ENCODE results near the gene CHSY1. TPM values are rescaled to one million over a fixed set of nuclear protein-coding genes. Genes with fewer than 3 reads are reported as not detected.

The CHSY1 gene
- total RNA-seq, 1 donor from 2014 or later: 27.6 TPM

DNA sequence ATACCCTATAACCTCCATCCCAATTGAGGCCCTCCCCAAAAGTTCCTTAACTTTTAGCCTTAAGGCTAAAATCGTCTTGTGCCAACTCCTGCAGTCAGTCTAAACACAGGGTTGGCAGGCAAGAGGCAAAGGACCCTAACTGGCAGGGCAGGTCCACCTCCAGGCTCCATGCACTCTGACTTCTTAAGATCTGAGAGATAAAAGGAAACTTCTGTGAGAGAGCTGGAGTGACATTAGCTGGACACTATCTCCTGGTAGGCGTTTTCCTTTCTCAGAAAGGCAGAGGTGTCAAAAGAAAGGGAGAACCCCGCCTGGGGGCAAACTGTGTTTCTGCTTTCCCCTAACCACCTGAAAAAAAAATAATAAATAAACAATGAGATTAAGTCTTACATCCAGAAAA, 3.6 kb downstream of the CHSY1 start:
- Mint-ChIP-seq H3K27ac (ENCODE audit: unreplicated experiment) (no peak overlapping the region), H3K4me1 (ENCODE audit: unreplicated experiment) (peaks cover 17% of the 10 kb centered on the region), H3K9me3 (ENCODE audit: unreplicated experiment) (no peaks in the 10 kb centered on the region), H3K27me3 (ENCODE audit: unreplicated experiment) (peaks cover 19% of the 10 kb centered on the region), H3K4me3 (ENCODE audit: unreplicated experiment) (no peak overlapping the region), H3K36me3 (ENCODE audit: low read depth, unreplicated experiment) (no peaks in the 10 kb centered on the region)
- no peak for TF ChIP-seq CTCF (IDR thresholded peaks at IDR 0.05; ENCODE audit: unreplicated experiment)
- DNase-seq (ENCODE audit: low spot score): no peak

GRCh38 chr15:101246824-101247745, 4.8 kb downstream of the CHSY1 start:
- Mint-ChIP-seq H3K36me3 (ENCODE audit: low read depth, unreplicated experiment) (no peaks in the 10 kb centered on the region), H3K27me3 (ENCODE audit: unreplicated experiment) (peaks cover 12% of the 10 kb centered on the region), H3K9me3 (ENCODE audit: unreplicated experiment) (no peaks in the 10 kb centered on the region), H3K4me3 (ENCODE audit: unreplicated experiment) (no peak overlapping the region), H3K27ac (ENCODE audit: unreplicated experiment) (no peak overlapping the region), H3K4me1 (ENCODE audit: unreplicated experiment) (peaks cover 19% of the 10 kb centered on the region)
- no peak for DNase-seq (ENCODE audit: low spot score)
- TF ChIP-seq CTCF (IDR thresholded peaks at IDR 0.05; ENCODE audit: unreplicated experiment): no peak

DNA sequence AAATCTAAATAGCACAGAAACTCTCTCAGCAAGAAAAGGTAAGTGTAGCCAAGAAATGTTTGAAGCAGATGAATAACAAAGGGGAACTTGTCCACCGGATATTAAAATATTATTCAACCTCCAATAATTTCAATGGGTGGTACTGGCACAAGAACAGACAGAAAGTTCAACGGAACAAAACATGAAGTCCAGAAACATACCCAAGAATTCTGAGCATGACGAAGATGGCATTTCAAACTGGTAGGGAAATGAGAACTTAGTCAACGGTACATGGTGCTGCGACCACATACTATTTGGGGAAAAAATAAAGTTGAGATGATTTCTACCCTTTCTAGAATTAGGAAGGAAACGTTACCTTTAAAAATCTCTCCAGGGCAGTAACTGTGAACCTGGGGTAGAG, 5.5 kb downstream of the CHSY1 start:
- Mint-ChIP-seq H3K27ac (ENCODE audit: unreplicated experiment) (no peak overlapping the region), H3K36me3 (ENCODE audit: low read depth, unreplicated experiment) (no peaks in the 10 kb centered on the region), H3K4me1 (ENCODE audit: unreplicated experiment) (peaks cover 19% of the 10 kb centered on the region), H3K27me3 (ENCODE audit: unreplicated experiment) (peaks cover 12% of the 10 kb centered on the region), H3K9me3 (ENCODE audit: unreplicated experiment) (no peaks in the 10 kb centered on the region), H3K4me3 (ENCODE audit: unreplicated experiment) (no peak overlapping the region)
- TF ChIP-seq CTCF (IDR thresholded peaks at IDR 0.05; ENCODE audit: unreplicated experiment): no peak
- no peak for DNase-seq (ENCODE audit: low spot score)

GRCh38 chr15:101244889-101245668, 6.8 kb downstream of the CHSY1 start:
- Mint-ChIP-seq H3K27ac (ENCODE audit: unreplicated experiment) (no peak overlapping the region), H3K9me3 (ENCODE audit: unreplicated experiment) (no peaks in the 10 kb centered on the region), H3K27me3 (ENCODE audit: unreplicated experiment) (peaks cover 5% of the 10 kb centered on the region), H3K4me3 (ENCODE audit: unreplicated experiment) (no peak overlapping the region), H3K4me1 (ENCODE audit: unreplicated experiment) (peaks cover 14% of the 10 kb centered on the region), H3K36me3 (ENCODE audit: low read depth, unreplicated experiment) (no peaks in the 10 kb centered on the region)
- DNase-seq (ENCODE audit: low spot score): no peak
- no peak for TF ChIP-seq CTCF (IDR thresholded peaks at IDR 0.05; ENCODE audit: unreplicated experiment)
